Measurements from ENCODE around the gene PIGU. TPM values are rescaled to one million over a fixed set of nuclear protein-coding genes. Genes with fewer than 3 reads are reported as not detected.

PIGU gene
- total RNA-seq, 4 donors from 2014 or later = 10.2 to 16.8 (median 14.2) TPM

DNA sequence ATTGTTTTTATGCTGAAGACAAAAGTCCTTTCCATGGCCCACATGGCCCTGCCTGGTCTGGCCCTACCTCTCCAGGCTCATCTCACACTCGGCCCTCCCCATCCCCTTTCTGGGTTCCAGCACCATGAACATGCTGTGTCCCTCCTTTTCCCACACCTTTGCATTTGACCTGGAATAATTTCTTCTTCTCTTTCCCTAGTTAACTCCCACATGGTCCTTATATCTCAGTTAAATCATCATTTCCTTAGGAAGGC is 38.9 kb downstream of the PIGU start:
- ATAC-seq (ENCODE audit: low FRiP score) (no peak), DNase-seq (ENCODE audit: low spot score) (no peak)
- TF ChIP-seq, protein P1, sequence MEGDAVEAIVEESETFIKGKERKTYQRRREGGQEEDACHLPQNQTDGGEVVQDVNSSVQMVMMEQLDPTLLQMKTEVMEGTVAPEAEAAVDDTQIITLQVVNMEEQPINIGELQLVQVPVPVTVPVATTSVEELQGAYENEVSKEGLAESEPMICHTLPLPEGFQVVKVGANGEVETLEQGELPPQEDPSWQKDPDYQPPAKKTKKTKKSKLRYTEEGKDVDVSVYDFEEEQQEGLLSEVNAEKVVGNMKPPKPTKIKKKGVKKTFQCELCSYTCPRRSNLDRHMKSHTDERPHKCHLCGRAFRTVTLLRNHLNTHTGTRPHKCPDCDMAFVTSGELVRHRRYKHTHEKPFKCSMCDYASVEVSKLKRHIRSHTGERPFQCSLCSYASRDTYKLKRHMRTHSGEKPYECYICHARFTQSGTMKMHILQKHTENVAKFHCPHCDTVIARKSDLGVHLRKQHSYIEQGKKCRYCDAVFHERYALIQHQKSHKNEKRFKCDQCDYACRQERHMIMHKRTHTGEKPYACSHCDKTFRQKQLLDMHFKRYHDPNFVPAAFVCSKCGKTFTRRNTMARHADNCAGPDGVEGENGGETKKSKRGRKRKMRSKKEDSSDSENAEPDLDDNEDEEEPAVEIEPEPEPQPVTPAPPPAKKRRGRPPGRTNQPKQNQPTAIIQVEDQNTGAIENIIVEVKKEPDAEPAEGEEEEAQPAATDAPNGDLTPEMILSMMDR (IDR thresholded peaks at IDR 0.05) = no peak

- ATAC-seq (ENCODE audit: low FRiP score) (no peak), DNase-seq (ENCODE audit: low spot score) (no peak)
- TF ChIP-seq, protein P1 (IDR thresholded peaks at IDR 0.05) = no peak
These were observed 39.5 kb downstream of the PIGU start for GRCh38 chr20:34637245-34638038.

DNA sequence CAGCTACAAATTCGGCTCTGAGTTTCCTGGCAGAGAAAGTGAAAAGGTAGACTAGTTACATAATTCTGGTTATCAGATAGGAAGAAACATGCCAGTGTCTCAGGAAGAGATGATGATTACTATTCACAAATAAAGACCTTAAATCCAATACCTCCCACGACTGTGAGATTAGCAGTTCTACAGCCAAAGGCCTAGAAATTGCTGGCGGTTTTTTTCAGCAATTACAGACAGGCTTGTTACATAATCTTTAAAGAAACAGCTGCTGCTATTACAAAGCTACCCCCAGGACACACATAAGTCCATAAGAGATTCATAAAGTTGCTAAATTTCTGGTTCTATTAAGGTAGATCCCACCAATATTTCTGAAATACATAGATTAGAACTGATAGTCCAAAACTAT is 40.2 kb downstream of the PIGU start:
- ATAC-seq (ENCODE audit: low FRiP score) = no peak
- TF ChIP-seq, protein P1 (IDR thresholded peaks at IDR 0.05) = no peak
- DNase-seq (ENCODE audit: low spot score) = no peak

- no peak for DNase-seq (ENCODE audit: low spot score)
- TF ChIP-seq, protein P1 (IDR thresholded peaks at IDR 0.05) = no peak
- no peak for ATAC-seq (ENCODE audit: low FRiP score)
These were observed 42.5 kb downstream of the PIGU start for GRCh38 chr20:34634392-34634791.

GRCh38 chr20:34632870-34633452 is 43.9 kb downstream of the PIGU start:
- ATAC-seq (ENCODE audit: low FRiP score) (no peak), DNase-seq (ENCODE audit: low spot score) (no peak)
- TF ChIP-seq, protein P1 (IDR thresholded peaks at IDR 0.05) = no peak

DNA sequence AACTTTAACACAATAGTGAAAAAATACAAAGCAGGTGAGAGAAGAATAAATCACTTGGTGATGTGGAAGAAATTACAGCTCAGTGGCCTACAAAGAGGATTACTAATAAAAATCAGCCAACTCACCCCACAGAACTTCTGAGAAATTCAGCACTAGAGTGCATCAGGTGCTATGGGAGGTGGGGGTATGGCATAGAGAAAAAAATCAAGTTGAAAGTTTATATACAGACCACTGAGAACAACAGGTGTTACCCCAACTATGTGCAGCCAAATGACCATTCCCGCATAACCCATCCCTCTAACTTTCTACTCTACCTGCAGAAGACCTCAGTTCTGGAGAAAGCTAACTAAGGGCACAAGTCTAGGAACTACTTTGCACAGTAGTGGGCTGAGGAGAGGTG is 47.0 kb downstream of the PIGU start:
- TF ChIP-seq, protein P1 (IDR thresholded peaks at IDR 0.05) = no peak
- no peak for DNase-seq (ENCODE audit: low spot score)
- no peak for ATAC-seq (ENCODE audit: low FRiP score)

GRCh38 chr20:34629342-34629741 is 47.5 kb downstream of the PIGU start:
- DNase-seq (ENCODE audit: low spot score) = no peak
- ATAC-seq (ENCODE audit: low FRiP score) = no peak
- TF ChIP-seq, protein P1 (IDR thresholded peaks at IDR 0.05) = no peak

Data from omental fat pad (tissue), 4 donors.